Kidney tubule cell (primary cell): Measurements from ENCODE around the gene RACGAP1.
A peak's percentile ranks its signal among the peaks of the same experiment; 100 is the strongest.

Experiments used
- DNase-seq: peaks from one replicate; pipeline ENCODE4 v3.0.0-alpha.2; 2018; ENCODE audit warnings: low spot score

Gene RACGAP1

GRCh38 chr12:50025187-50026059 is at the start of gene RACGAP1:
RACGAP1 (minus strand) TSS chr12:50025494; CDS start chr12:50016715, 8,779 bp downstream.
- DNase-seq, result peak; percentile 99

DNA sequence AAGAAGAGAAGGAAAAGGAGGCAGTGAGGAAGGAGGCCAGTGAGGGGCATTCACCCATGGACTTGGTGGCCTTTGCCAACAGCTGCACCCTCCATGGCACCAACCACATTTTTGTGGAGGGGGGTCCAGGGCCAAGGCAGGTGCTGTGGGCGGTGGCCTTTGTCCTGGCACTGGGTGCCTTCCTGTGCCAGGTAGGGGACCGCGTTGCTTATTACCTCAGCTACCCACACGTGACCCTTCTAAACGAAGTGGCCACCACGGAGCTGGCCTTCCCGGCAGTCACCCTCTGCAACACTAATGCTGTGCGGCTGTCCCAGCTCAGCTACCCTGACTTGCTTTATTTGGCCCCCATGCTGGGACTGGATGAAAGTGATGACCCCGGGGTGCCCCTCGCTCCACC is 48.4 kb upstream of the RACGAP1 start:
- no peak for DNase-seq

- DNase-seq, result no peak
Measured at GRCh38 chr12:50073206-50073605, 47.9 kb upstream of the RACGAP1 start.

GRCh38 chr12:50072198-50072907 is 47.1 kb upstream of the RACGAP1 start:
- DNase-seq, result no peak

GRCh38 chr12:50070314-50071060 is 45.2 kb upstream of the RACGAP1 start:
- peak; percentile 87 for DNase-seq

GRCh38 chr12:50069539-50069938 is 44.2 kb upstream of the RACGAP1 start:
- DNase-seq, result no peak

- DNase-seq, result no peak
Measured at GRCh38 chr12:50069069-50069468, 43.8 kb upstream of the RACGAP1 start.

DNA sequence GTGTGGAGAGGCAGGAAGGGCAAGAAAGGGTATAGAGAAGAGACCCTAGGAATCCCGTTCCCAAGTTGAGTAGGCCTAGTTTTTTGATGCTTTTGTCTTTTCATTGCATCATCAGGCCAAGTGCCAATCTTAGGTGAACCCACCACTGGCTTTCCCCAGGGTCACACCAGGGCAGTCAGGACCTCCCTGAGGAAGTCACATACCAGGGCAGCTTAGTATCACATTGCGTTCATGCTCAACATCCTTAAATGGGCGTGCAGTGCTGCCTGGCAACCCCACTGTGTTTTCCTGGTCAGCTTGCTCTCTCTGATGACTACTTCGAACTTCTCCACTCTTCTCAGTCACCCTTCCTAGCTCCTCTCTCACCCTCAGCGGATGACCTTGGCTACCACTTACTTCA is 41.1 kb upstream of the RACGAP1 start:
- DNase-seq, result peak; percentile 94

GRCh38 chr12:50065726-50066310 is 40.5 kb upstream of the RACGAP1 start:
- no peak for DNase-seq

DNA sequence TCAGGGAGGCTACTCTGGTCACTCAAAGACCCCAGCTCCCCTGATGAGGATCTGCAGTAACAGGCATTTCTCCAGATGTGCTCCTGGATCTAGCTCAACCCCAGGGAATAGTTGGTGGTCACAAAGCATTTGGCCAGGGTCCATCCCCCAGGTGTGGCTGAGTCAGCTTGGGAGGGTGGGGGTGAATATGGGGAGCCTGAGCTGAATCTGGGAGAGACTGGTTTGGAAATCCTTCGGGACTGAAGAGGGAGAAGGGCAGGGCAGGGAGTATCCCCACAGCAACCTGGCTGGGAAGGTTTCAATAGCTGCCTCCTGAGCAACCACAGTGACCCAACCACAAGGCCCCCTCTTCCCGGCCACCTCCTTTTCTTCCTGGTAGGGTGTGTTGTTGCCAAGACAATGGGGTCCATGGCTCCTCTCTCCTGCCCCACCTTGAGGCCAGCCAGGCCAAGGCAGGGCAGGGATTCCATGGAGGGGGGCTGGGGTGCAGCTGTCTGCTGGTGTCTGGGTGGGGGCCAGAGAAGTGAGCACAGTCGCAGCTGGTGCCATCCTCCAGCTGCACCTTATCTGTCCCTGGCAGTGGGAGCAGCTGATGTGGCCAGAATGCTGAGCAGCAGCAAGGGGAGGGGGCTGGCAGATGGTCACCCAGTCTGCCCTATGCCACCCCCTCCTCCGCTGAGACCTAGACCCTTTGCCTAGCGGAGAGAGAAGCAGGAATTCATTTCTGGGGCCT is 37.6 kb upstream of the RACGAP1 start:
- DNase-seq, result no peak

DNA sequence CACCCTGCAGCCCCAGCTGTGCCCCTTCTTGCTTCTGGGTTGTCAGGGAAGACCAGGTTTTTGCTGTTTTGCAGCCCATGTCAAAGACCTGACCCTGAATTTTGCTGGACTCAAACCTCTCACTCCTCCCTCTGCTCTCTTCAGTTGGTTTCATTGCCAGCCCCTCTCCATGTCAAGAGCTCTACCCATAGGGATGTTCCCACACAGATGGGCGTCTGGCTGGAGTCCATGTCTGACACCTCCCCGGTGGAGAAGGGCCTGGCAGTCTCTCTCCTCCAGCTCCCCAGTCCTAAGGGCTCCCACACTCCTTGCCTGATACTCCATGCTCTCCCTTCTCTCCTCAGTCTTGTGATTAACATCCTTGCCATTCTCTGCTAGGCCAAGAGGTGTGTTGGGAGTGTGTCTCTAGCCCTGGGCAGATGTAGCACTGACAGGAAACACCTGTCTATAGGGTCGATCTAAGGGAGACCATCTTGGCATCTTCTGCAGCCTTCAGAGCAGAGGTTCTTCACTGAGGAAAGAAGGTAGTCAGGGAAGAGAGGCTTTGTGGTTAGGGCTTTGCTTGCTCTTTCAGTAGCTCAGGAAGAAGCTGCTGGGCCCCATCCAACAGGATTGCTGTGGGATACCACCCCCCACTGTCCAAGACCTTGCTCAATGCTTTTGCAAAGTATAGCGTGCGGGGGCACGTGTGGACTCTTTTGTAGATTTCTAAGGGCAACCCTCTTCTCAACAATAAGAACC is 36.8 kb upstream of the RACGAP1 start:
- DNase-seq, result no peak

GRCh38 chr12:50061171-50061570 is 35.9 kb upstream of the RACGAP1 start:
- DNase-seq, result no peak

DNA sequence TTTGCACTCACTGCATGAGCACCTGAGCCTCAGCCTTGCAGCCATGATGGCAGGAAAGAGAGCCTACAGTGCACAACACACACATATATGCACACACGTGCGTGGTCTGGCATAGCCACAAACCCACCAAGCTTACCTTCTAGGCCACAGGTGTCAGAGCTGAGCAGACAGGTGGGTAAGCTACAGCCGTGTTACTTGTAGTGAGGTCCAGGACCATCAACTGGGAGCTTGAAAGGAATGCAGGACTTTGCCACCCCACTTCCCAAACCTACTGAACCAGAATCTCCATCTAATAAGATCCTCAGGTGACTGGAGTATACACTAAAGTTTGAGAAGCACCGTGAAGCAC is 34.8 kb upstream of the RACGAP1 start:
- no peak for DNase-seq

DNA sequence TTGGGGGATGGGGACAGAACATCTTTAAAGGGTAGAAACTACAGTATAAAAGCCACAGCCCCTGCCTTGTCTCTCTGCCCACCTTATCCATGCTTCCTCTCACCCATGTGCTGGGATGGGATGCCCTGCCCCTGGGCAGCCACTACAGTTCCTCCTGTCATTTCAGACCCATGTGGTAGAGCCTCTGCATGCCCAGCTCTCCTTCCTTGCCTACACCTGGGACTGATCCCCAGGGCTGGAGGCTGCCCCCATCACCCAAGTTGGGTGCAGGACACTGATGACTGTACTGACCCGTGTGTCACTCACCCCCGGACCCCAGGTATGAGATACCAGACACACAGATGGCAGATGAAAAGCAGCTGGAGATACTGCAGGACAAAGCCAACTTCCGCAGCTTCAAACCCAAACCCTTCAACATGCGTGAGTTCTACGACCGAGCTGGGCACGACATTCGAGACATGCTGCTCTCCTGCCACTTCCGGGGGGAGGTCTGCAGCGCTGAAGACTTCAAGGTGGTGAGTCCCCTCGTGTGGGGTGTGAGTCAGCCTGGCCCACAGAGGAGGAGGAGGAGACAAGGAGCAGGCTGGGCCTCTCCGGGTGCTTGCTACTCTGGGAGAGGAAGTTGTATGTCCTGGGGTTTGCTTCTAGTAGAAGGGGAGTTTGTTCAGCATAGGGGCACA is 34.3 kb upstream of the RACGAP1 start:
- DNase-seq, result peak; percentile 28

DNA sequence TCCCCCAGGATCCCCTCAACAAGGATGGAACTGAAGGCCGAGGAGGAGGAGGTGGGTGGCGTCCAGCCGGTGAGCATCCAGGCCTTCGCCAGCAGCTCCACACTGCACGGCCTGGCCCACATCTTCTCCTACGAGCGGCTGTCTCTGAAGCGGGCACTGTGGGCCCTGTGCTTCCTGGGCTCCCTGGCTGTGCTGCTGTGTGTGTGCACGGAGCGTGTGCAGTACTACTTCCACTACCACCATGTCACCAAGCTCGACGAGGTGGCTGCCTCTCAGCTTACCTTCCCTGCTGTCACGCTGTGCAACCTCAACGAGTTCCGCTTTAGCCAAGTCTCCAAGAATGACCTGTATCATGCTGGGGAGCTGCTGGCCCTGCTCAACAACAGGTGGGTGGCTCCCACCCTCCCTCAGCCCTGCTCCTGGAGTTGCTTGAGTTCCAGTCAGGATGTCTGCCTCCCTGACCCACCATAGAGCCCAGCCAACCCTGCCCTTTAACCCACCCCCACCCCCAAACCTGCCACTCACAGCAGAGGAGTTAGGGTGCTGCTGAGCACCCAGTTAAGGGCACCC is 33.5 kb upstream of the RACGAP1 start:
- no peak for DNase-seq

DNA sequence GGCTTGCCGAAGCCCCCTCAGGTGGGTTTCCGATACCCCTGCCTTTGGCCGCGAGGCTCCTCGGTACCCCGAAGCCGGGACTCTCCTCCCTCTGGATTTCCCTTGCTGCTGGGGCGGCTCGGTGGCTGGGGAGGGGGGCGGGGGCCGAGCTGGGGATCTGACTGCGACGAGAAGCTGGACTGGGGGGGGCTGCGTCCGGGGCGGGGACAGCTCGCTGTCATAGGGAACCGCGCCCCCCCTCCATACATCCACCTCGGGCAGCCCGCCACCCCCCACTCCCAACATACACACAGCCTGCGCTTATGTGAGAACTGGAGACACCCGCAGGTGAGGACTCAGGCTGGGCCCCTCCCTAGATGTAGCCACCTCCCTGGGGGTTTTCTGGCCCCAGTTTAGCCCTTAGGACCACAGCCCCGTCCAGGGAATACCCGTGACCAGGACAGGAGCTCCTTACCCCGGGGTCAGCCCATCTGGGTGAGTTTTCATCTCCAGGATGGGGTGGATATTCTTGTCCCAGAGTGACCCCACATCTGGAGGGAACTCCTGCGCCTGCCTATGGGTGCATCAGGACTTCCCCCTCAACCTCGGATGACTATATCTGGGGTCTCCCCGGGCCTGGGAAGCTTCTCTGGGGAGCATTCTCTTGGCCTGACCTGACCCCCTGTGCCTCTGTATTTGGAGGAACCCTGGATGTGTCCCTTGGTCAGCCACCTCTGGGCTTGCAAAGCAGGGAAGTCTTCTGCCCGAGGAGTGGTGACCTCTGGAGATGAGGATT is 32.8 kb upstream of the RACGAP1 start:
- no peak for DNase-seq

GRCh38 chr12:50057000-50057841 is 31.9 kb upstream of the RACGAP1 start, which contains the start of gene ASIC1:
ASIC1 (plus strand) TSS chr12:50057596; CDS start chr12:50058767, 1,171 bp downstream.
- peak; percentile 49 for DNase-seq

GRCh38 chr12:50056639-50056976 is 31.3 kb upstream of the RACGAP1 start:
- DNase-seq, result no peak
